Endothelial cell of umbilical vein (primary cell): ENCODE data around the gene CACNA2D3.

Source experiments
- EZH2 ChIP-seq: IDR thresholded peaks from 2 replicates; pipeline ENCODE4 v1.6.1; 2012; ENCODE audit warnings: borderline replicate concordance, low read depth, mild to moderate bottlenecking, moderate library complexity, low read length, inconsistent platforms; ENCODE audit not compliant: severe bottlenecking
- FOS ChIP-seq: IDR thresholded peaks from 2 replicates; pipeline ENCODE4 v1.6.1; 2011; ENCODE audit warnings: mild to moderate bottlenecking, low read length, moderate library complexity, borderline replicate concordance; ENCODE audit not compliant: insufficient read depth
- GATA2 ChIP-seq: IDR thresholded peaks from 2 replicates; pipeline ENCODE4 v1.7.0; 2011; ENCODE audit warnings: low read depth, mild to moderate bottlenecking, moderate library complexity, mixed read lengths, low read length; ENCODE audit not compliant: insufficient read length, insufficient read depth
- JUN ChIP-seq: IDR thresholded peaks from 2 replicates; pipeline ENCODE4 v1.6.1; 2011; ENCODE audit warnings: borderline replicate concordance, low read depth; ENCODE audit not compliant: insufficient read length, insufficient read depth
- MYC ChIP-seq: IDR thresholded peaks from one replicate; pipeline ENCODE4 v1.6.1; 2011; ENCODE audit warnings: mild to moderate bottlenecking, low read depth, low read length
- POLR2A ChIP-seq: IDR thresholded peaks from 2 replicates; pipeline ENCODE4 v1.6.1; 2012; ENCODE audit warnings: low read depth, mild to moderate bottlenecking, control low read depth, low read length
- POLR2AphosphoS5 ChIP-seq: IDR thresholded peaks from 2 replicates; pipeline ENCODE4 v1.6.1; 2012; ENCODE audit warnings: low read depth, mild to moderate bottlenecking, control low read depth, low read length, moderate library complexity; ENCODE audit not compliant: insufficient read depth
- TF ChIP-seq, protein P1 (sequence below), 2 donors: IDR thresholded peaks; 1 replicate in 1 of 2; 2 replicates in 1 of 2; pipeline ENCODE4 v1.5.1; 2011; ENCODE audit warnings: low read length in 2 of 2, mild to moderate bottlenecking in 2 of 2, moderate library complexity in 2 of 2, control low read depth in 1 of 2, inconsistent platforms in 1 of 2, low read depth in 1 of 2; ENCODE audit not compliant: insufficient read depth in 1 of 2; ENCODE audit errors: extremely low read depth in 1 of 2
- TF ChIP-seq, protein P2 (sequence below): IDR thresholded peaks from 2 replicates; pipeline ENCODE4 v1.6.1; 2011; ENCODE audit not compliant: insufficient read depth, insufficient read length

GRCh38 chr3:54517424-54517823 lies 395.1 kb downstream of the CACNA2D3 start:
- TF ChIP-seq, protein P1, sequence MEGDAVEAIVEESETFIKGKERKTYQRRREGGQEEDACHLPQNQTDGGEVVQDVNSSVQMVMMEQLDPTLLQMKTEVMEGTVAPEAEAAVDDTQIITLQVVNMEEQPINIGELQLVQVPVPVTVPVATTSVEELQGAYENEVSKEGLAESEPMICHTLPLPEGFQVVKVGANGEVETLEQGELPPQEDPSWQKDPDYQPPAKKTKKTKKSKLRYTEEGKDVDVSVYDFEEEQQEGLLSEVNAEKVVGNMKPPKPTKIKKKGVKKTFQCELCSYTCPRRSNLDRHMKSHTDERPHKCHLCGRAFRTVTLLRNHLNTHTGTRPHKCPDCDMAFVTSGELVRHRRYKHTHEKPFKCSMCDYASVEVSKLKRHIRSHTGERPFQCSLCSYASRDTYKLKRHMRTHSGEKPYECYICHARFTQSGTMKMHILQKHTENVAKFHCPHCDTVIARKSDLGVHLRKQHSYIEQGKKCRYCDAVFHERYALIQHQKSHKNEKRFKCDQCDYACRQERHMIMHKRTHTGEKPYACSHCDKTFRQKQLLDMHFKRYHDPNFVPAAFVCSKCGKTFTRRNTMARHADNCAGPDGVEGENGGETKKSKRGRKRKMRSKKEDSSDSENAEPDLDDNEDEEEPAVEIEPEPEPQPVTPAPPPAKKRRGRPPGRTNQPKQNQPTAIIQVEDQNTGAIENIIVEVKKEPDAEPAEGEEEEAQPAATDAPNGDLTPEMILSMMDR (IDR thresholded peaks at IDR 0.05; ENCODE audit: extremely low read depth in 1 of 2, insufficient read depth in 1 of 2, low read depth in 1 of 2, low read length in 2 of 2) = no peak
- TF ChIP-seq POLR2A (no peak), POLR2AphosphoS5 (no peak), MYC (no peak), EZH2 (no peak), JUN (no peak), FOS (no peak), GATA2 (no peak)
- TF ChIP-seq, protein P2, sequence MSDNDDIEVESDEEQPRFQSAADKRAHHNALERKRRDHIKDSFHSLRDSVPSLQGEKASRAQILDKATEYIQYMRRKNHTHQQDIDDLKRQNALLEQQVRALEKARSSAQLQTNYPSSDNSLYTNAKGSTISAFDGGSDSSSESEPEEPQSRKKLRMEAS = no peak
